ENCODE measurements around the gene ERF.
A peak's percentile ranks its signal among the peaks of the same experiment; 100 is the strongest.

ERF gene

DNA sequence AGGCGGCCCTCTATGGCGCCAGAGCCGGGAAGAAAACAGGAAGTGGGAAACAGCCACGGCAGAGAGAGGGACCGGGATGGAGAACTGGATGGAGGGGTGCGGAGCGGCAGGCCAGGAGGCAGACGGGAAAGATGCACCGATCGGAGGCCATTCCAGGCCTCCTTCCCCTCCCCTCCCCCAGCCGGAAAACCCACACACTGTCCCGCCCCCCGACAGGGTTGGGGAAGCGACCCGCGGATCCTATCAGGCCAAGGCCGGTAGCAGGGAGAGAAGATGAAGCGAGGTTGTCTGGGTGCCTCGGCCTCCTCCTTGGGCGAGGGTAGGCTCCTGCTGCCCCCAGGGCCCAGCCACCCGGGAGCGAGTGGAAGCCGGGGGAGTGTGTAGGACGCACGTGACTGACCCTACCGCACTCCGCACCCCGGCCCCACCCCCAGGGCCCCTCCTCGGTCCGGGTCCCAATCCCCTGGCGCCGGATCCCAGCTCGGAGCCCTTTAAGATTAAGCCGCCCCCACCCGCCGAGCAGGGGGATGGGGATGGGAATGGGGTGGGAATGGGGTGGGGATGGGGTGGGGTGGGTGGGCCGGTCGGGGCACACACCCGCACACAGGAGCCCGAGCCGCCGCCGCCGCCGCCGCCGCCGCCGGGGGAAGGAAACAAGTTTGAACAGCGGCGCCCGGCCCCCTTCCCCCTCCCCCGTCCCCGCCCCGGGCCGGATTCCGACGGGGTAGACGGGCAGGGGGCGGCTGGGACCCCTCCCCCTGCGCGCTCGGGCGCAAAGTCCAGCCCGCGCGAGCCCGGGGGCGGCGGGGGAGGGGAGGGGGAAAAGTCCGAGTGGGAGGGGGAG, 1.5 kb downstream of the ERF start:
- no peak for FAIRE-seq

- FAIRE-seq = no peak
These were observed 2.3 kb downstream of the ERF start for GRCh38 chr19:42252365-42253244.

GRCh38 chr19:42251572-42252358, 3.2 kb downstream of the ERF start:
- no peak for FAIRE-seq

GRCh38 chr19:42250666-42251531, 4.0 kb downstream of the ERF start:
- FAIRE-seq = no peak

DNA sequence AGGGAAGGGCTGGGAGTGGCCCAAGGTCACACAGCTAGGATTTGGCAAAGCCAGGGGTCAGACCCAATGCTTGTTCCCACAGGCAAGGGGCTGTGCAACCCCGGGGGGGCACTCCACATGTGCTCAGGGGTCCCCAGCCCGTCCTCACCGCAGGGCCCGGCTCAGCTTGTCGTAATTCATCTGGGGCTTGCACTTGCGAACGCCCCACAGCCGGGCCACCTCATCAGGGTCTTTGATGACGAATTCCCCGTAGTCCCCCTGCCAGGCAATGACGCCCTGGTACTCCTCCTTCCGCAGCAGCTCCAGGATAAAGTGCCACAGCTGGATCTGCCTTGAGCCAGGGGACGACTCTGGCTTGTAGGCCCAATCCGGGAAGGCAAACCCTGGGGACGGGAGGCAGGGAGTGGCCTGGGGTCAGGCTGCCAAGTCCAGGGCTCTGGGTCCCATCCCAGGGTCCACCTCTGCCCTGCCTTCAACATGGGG, 4.7 kb downstream of the ERF start:
- FAIRE-seq = no peak

- FAIRE-seq = no peak
These were observed 5.2 kb downstream of the ERF start for GRCh38 chr19:42249769-42250168.

DNA sequence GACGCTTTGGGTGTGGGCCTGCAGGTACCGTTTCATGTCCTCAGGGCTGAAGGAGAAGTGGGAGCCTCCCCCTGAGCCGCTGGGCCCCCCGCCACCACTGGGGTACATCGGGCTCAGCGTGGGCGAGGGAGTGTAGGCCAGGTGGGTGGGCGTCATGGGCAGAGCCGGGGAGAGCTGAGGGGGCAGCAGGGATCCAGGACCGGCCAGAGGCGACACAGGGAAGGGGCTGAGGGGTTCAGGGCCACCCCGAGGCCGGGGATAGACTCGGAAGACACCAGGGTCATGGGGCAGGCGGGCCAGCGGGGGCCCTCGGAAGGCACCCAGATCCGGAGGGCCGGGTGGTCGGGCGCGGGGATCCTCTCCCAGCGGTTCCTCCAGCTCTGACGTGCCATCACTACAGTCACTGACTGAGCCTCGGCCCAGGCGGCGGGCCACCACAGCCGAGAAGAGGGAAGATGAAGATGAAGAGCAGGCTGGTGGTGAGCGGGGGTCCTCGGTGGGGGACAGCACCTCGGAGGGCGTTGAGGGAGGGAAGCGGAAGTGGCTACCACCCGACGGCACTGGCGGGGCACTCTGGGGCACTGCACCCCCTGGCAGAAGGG, 5.7 kb downstream of the ERF start:
- no peak for FAIRE-seq

- no peak for FAIRE-seq
These were observed 6.4 kb downstream of the ERF start for GRCh38 chr19:42248270-42249148.

DNA sequence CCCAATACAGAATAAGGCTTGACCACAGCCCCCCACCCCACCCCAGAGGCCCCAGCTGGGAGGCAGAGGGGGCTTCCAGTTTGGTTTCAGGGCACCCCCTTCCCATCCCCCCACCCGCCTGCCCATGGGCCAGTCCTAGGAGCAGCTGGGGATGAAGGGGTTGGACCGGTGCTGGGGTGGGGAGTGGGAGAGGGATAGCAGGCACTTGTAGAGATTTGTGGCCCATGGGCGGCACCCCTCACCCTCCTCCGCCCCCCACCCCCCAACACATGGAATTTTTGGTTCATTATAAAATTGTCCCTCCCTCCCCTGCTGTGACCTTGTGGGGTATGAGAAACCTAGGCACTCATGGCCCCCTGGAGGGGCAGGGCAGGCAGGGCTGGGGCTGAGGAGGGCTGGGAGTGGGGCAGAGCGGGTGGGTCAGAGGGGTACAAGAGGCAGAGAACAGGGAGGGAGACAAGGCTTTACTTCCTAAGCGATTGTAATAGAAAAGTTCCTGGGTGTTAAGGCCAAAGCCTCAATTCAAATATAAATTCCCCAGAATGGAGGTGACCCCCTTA, 7.2 kb downstream of the ERF start:
- FAIRE-seq = no peak

- FAIRE-seq = no peak
These were observed 7.8 kb downstream of the ERF start for GRCh38 chr19:42246922-42247639.

DNA sequence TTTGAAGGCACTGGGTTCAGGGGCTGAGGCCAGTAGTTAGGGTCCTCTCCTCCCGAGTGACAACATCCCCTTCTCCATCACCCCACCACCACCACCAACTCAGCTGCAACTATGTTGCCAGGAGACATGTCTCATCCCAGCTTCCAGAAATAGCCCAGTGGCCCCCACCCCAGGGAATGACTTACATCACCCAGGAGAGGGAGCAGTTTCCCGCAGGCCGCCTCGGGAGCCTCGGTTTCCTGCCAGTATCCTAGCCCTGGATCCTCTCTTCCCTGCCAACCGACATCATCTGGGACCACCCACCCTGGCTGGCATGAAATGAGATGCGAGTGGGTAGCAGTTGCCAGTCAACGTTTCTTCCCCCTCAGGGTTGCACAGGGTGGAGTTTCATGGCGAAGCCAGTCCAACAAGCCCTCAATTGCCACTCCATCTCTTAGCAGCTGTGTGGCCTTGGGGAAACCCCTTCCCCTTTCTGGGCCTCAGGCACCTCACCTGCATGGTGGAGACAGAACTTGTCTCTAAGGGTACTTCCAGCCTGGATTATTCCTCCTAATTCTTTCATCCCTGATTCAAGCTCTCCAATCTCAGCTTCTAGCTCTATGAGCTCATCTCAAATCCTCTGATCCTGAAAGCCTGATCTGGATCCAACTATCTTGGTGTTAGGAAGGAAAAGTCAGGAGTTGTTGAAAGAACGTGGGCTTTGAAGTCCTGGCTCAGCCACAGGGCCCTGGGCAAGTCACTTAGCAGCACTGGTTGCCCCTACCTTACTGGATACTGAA, 8.6 kb downstream of the ERF start:
- no peak for FAIRE-seq

GRCh38 chr19:42245231-42245630, 9.7 kb downstream of the ERF start:
- FAIRE-seq = no peak

GRCh38 chr19:42244347-42245220, 10.3 kb downstream of the ERF start:
- FAIRE-seq = no peak

- FAIRE-seq = peak; percentile 89
These were observed 12.2 kb downstream of the ERF start, which contains the start of gene GSK3A for GRCh38 chr19:42242512-42243409. GSK3A (minus strand) TSS chr19:42242602; CDS start chr19:42242465, 137 bp downstream.

DNA sequence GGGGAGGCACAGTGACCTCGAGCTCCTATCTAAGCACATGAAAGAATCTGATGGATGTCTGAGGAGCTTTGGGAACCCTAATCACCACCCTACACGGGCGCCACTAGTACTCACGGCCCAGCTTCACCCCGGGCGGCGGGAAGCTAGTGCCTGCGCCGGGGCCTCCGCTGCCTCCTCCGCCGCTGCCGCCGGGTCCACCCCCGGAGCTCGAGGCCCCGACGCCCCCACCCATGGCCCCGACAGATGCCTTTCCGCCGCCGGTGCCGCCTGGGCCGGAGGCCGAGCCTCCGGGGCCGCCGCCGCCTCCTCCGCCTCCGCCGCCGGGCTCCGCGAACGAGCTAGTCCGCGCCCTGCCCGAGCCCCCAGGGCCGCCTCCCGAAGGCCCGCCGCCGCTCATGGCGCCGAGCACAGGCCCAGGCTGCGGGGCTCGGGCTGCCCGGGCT, 12.8 kb downstream of the ERF start:
- FAIRE-seq = no peak

- FAIRE-seq = no peak
These were observed 13.6 kb downstream of the ERF start for GRCh38 chr19:42241279-42241678.
